HL-60 (cell line): ENCODE results near the gene ZDHHC4.

ENCODE experiments used
- DNase-seq, 2 experiments: peaks; one replicate each; pipeline ENCODE4 v3.0.0-alpha.2; 2010 to 2020; ENCODE audit warnings: low read depth in 1 of 2, low spot score in 1 of 2
- H3K27ac ChIP-seq: fragments of 250-450 bp; sonication (Bioruptor Pico); replicated peaks from 2 replicates; pipeline ENCODE4 v1.5.1; 2020; ENCODE audit warnings: mild to moderate bottlenecking, moderate library complexity
- H3K27me3 ChIP-seq: fragments of 250-450 bp; sonication (Bioruptor Pico); 2 replicates; pipeline ENCODE4 v1.5.1; 2021; ENCODE audit warnings: mild to moderate bottlenecking, moderate library complexity; ENCODE audit not compliant: insufficient read depth, poor library complexity, severe bottlenecking
- H3K4me3 ChIP-seq: replicated peaks from 2 replicates; pipeline ENCODE4 v1.5.1; 2011; ENCODE audit warnings: mild to moderate bottlenecking, control low read depth, low read length; ENCODE audit not compliant: insufficient read depth
- CTCF ChIP-seq: IDR thresholded peaks from one replicate; pipeline ENCODE4 v1.5.1; 2011; ENCODE audit warnings: low read length, control low read depth, inconsistent platforms; ENCODE audit not compliant: insufficient read depth
- GABPA ChIP-seq: IDR thresholded peaks from 2 replicates; pipeline ENCODE4 v1.6.1; 2012; ENCODE audit warnings: low read depth
- POLR2AphosphoS5 ChIP-seq: IDR thresholded peaks from 2 replicates; pipeline ENCODE4 v1.6.1; 2012; ENCODE audit warnings: low read depth
- REST ChIP-seq: IDR thresholded peaks from 2 replicates; pipeline ENCODE4 v1.6.1; 2012; ENCODE audit warnings: low read depth; ENCODE audit not compliant: insufficient replicate concordance
- SPI1 ChIP-seq: IDR thresholded peaks from 2 replicates; pipeline ENCODE4 v1.6.1; 2012; ENCODE audit warnings: low read depth, mild to moderate bottlenecking, borderline replicate concordance
- long read RNA-seq: library from polyadenylated mRNA; unstranded; transcript quantifications from one replicate; pipeline ENCODE4 v2.0.0, GENCODE V29; 2020

ZDHHC4 gene
- long read RNA-seq, transcript ZDHHC4-205 (8 exons, 1,552 nt): minor isoform, 60 of 278 reads
- long read RNA-seq, transcript ZDHHC4-203 (9 exons, 1,461 nt): major isoform, 83 of 278 reads
- long read RNA-seq, transcript ZDHHC4-202 (8 exons, 1,942 nt): minor isoform, 18 of 278 reads
- long read RNA-seq, transcript ZDHHC4-201 (8 exons, 1,259 nt): minor isoform, 56 of 278 reads
- long read RNA-seq, partial matches to known transcripts: 12 of 278 reads
- long read RNA-seq, other reads (novel, unspliced or antisense): 42 of 278 reads

- TF ChIP-seq CTCF: no peak
- TF ChIP-seq REST: peak; percentile 46
- peak; percentile 95 for TF ChIP-seq GABPA
- peak; percentile 23; the same call in 1 of the 2 replicates for TF ChIP-seq SPI1
- TF ChIP-seq POLR2AphosphoS5: peak; percentile 97
- peak; percentile 76 to 91 for DNase-seq
- peak within 1 kb of the TSS; percentile 91 for H3K27ac ChIP-seq
These were observed at the start of gene ZDHHC4 for GRCh38 chr7:6577369-6578113. TSS of gene ZDHHC4 (plus strand) at chr7:6577454. CDS start at chr7:6580562, 3,108 bp downstream.

GRCh38 chr7:6528401-6529130, 48.7 kb upstream of the ZDHHC4 start:
- Histone ChIP-seq H3K4me3 (no peak overlapping the region), H3K27me3 (peaks cover 32% of the 10 kb centered on the region), H3K27ac (no peak overlapping the region)
- DNase-seq: no peak
- no peak for TF ChIP-seq REST
- no peak for TF ChIP-seq SPI1
- TF ChIP-seq GABPA: no peak
- no peak for TF ChIP-seq CTCF
- no peak for TF ChIP-seq POLR2AphosphoS5

More at GRCh38 chr7:6577369-6578113, at the start of gene ZDHHC4:
- peak within 1 kb of the TSS; percentile 67 for H3K4me3 ChIP-seq
- H3K27me3 ChIP-seq: no peaks in the 10 kb centered on the region

DNA sequence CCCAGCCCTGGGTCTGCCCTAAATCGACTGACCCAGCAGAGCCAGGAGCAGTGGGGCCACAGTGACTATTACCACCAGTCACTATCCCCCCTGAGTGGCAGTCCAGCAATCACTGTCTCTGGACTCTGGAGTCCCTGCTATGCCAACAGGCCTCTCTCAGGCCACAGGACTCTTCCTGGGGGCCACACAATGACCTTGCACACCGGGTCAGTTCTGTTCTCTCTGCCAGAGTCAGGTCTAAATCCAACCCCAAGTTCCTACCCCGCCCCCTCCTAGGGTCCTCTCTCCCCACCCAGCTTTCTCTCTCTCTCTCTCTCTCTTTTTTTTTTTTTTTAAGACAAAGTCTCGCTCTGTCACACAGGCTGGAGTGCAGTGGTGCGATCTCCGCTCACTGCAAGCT, 47.6 kb upstream of the ZDHHC4 start:
- no peak overlapping the region for H3K4me3 ChIP-seq
- no peak for TF ChIP-seq GABPA
- TF ChIP-seq CTCF: no peak
- no peak for TF ChIP-seq POLR2AphosphoS5
- TF ChIP-seq REST: no peak
- no peak for TF ChIP-seq SPI1
- H3K27me3 ChIP-seq: peaks cover 32% of the 10 kb centered on the region
- DNase-seq: no peak
- H3K27ac ChIP-seq: no peak overlapping the region
